HepG2 (cell line): ENCODE results near the gene CTU2. TPM values are rescaled to one million over a fixed set of nuclear protein-coding genes. Genes with fewer than 3 reads are reported as not detected.

ENCODE experiments used
- GTF3A ChIP-seq: sonication (generic); formaldehyde crosslinking; conservative IDR thresholded peaks from 2 replicates; pipeline ENCODE4 v1.4.0; 2020; ENCODE audit warnings: mild to moderate bottlenecking, missing genetic modification reagents
- HBP1 ChIP-seq: IDR thresholded peaks from 2 replicates; pipeline ENCODE4 v1.6.1; 2016; ENCODE audit warnings: low read depth, control low read depth
- IKZF4 ChIP-seq: sonication (generic); formaldehyde crosslinking; IDR thresholded peaks from 2 replicates; pipeline ENCODE4 v1.5.1; 2020; ENCODE audit warnings: borderline replicate concordance, mild to moderate bottlenecking, low read depth, missing genetic modification reagents; ENCODE audit errors: not compliant biosample characterization
- KAT7 ChIP-seq: IDR thresholded peaks from 2 replicates; pipeline ENCODE4 v1.6.1; 2018; ENCODE audit warnings: borderline replicate concordance, missing compliant biosample characterization
- MYNN ChIP-seq: sonication (generic); formaldehyde crosslinking; IDR thresholded peaks from 2 replicates; pipeline ENCODE4 v1.4.0; 2020; ENCODE audit warnings: mild to moderate bottlenecking, low read depth, missing genetic modification reagents
- POLR2G ChIP-seq: fragments of 200-400 bp; formaldehyde crosslinking; IDR thresholded peaks from 2 replicates; pipeline ENCODE4 v1.6.1; 2018; ENCODE audit warnings: mild to moderate bottlenecking, low read depth, low read length, moderate library complexity
- RARG ChIP-seq: sonication (generic); formaldehyde crosslinking; IDR thresholded peaks from 2 replicates; pipeline ENCODE4 v1.4.0; 2020; ENCODE audit warnings: low read depth, mild to moderate bottlenecking, missing genetic modification reagents
- SNRNP70 ChIP-seq: fragments of 200-400 bp; formaldehyde crosslinking; IDR thresholded peaks from 2 replicates; pipeline ENCODE4 v1.6.1; 2017; ENCODE audit warnings: mild to moderate bottlenecking, low read depth, low read length, moderate library complexity
- STAT5B ChIP-seq: sonication (generic); formaldehyde crosslinking; IDR thresholded peaks from 2 replicates; pipeline ENCODE4 v1.4.0; 2020; ENCODE audit warnings: missing genetic modification reagents
- ZNF264 ChIP-seq: sonication (generic); formaldehyde crosslinking; IDR thresholded peaks from 2 replicates; pipeline ENCODE4 v1.4.0; 2020; ENCODE audit warnings: missing genetic modification reagents
- ZNF407 ChIP-seq: sonication (generic); formaldehyde crosslinking; IDR thresholded peaks from one replicate; pipeline ENCODE4 v1.5.1; 2020; ENCODE audit warnings: mild to moderate bottlenecking, missing genetic modification reagents; ENCODE audit errors: not compliant biosample characterization
- ZNF761 ChIP-seq: sonication (generic); formaldehyde crosslinking; conservative IDR thresholded peaks from 2 replicates; pipeline ENCODE4 v1.4.0; 2020; ENCODE audit warnings: mild to moderate bottlenecking, missing genetic modification reagents
- polyA plus RNA-seq, 8 experiments: library from polyadenylated mRNA; depleted of rRNA in 3 of 8; stranded (reverse) in 7 of 8; unstranded in 1 of 8; fragments of >200 nt; fragmentation: Illumina TruSeq in 4 of 8; extraction: Trizol in 4 of 8; gene quantifications; 2 replicates each; pipeline versions ENCODE4 v1.2.1 to v1.2.3, GENCODE V29; 2011 to 2016; ENCODE audit warnings: low read depth in 4 of 8, missing spikeins in 1 of 8, mixed read lengths in 1 of 8; ENCODE audit not compliant: insufficient read depth in 1 of 8
- total RNA-seq, 5 experiments: library from RNA; depleted of rRNA; stranded (reverse); fragments of >200 nt; fragmentation: Illumina TruSeq; extraction: Trizol; gene quantifications; 2 replicates each; pipeline ENCODE4 v1.2.3, GENCODE V29; 2016; ENCODE audit warnings: low read depth in 1 of 5
- TF ChIP-seq, protein P1 (sequence below): sonication (generic); formaldehyde crosslinking; IDR thresholded peaks from 2 replicates; pipeline ENCODE4 v1.5.1; 2020; ENCODE audit warnings: missing genetic modification reagents, mild to moderate bottlenecking, borderline replicate concordance
- TF ChIP-seq, protein P2 (sequence below): sonication (generic); formaldehyde crosslinking; IDR thresholded peaks from 2 replicates; pipeline ENCODE4 v1.5.1; 2020; ENCODE audit warnings: mild to moderate bottlenecking, missing genetic modification reagents, borderline replicate concordance

Gene CTU2
- total and polyA plus RNA-seq, 2 of the 13 experiments (the other 11 are each of a cell fraction or from before 2014, with no cell fraction given) = 13.3 to 21.9 TPM

DNA sequence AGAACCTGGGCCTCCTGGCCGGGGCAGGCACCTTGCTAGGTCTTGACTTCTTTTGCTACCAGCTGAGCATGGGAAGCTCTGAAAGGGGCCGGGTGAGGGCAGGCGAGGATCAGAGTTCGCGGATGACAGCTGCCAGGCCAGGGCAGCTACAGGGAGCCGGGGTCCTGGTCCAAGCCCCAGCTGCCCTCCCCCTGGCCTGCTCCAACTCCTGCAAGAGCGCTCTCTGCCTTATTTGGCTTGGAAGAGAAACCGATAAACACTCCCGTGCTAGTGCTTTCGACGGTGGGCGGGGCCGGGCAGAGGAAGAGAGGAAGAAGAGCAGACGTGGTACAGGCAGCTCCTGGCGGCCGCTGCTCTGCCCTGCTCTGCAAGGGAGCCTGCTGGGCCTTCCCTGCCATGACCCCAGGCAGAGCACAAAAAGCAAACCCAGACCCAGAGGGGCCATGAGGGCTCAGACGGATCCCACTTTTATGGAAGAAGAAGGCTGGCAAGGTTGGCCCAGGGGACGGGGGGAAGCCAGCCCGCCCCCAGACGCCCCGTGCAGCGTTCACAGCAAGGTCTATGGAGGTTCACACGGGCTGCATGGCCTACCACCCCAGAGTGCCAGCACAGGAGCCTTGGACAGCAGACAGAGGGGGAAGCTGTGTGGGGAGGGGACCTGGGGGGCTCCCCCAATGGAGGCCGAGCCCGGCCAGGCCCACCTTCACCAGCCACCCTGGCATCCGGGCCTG is 53.1 kb downstream of the CTU2 start (continued):
- TF ChIP-seq MYNN (CRISPR knock-in tag) = no peak
- no peak; the same call in 1 of the 2 replicates for TF ChIP-seq ZNF761 (CRISPR knock-in tag)
- no peak for TF ChIP-seq RARG (CRISPR knock-in tag)
- TF ChIP-seq, protein P1, sequence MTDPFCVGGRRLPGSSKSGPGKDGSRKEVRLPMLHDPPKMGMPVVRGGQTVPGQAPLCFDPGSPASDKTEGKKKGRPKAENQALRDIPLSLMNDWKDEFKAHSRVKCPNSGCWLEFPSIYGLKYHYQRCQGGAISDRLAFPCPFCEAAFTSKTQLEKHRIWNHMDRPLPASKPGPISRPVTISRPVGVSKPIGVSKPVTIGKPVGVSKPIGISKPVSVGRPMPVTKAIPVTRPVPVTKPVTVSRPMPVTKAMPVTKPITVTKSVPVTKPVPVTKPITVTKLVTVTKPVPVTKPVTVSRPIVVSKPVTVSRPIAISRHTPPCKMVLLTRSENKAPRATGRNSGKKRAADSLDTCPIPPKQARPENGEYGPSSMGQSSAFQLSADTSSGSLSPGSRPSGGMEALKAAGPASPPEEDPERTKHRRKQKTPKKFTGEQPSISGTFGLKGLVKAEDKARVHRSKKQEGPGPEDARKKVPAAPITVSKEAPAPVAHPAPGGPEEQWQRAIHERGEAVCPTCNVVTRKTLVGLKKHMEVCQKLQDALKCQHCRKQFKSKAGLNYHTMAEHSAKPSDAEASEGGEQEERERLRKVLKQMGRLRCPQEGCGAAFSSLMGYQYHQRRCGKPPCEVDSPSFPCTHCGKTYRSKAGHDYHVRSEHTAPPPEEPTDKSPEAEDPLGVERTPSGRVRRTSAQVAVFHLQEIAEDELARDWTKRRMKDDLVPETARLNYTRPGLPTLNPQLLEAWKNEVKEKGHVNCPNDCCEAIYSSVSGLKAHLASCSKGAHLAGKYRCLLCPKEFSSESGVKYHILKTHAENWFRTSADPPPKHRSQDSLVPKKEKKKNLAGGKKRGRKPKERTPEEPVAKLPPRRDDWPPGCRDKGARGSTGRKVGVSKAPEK (CRISPR knock-in tag) = no peak
- TF ChIP-seq SNRNP70 = no peak
- peak; percentile 57 for TF ChIP-seq ZNF407 (CRISPR knock-in tag)
- no peak for TF ChIP-seq STAT5B (CRISPR knock-in tag)
- peak; percentile 60 for TF ChIP-seq POLR2G
- TF ChIP-seq, protein P2, sequence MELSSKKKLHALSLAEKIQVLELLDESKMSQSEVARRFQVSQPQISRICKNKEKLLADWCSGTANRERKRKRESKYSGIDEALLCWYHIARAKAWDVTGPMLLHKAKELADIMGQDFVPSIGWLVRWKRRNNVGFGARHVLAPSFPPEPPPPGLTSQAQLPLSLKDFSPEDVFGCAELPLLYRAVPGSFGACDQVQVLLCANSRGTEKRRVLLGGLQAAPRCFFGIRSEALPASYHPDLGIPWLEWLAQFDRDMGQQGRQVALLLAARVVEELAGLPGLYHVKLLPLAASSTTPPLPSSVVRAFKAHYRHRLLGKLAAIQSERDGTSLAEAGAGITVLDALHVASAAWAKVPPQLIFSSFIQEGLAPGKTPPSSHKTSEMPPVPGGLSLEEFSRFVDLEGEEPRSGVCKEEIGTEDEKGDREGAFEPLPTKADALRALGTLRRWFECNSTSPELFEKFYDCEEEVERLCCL (CRISPR knock-in tag) = no peak; the same call in 1 of the 2 replicates
- no peak for TF ChIP-seq GTF3A (CRISPR knock-in tag)
- TF ChIP-seq IKZF4 (CRISPR knock-in tag) = no peak
- TF ChIP-seq HBP1 (CRISPR knock-in tag) = peak; percentile 18; the same call in 1 of the 2 replicates
- TF ChIP-seq ZNF264 (CRISPR knock-in tag) = no peak; the same call in 1 of the 2 replicates
- 0 out of 2 replicates have a peak, but pooled peaks have one; percentile 31 for TF ChIP-seq KAT7 (CRISPR knock-in tag)
